Transverse colon (tissue), 4 donors: Measurements from ENCODE around the gene GPAT3. TPM values are rescaled to one million over a fixed set of nuclear protein-coding genes. Genes with fewer than 3 reads are reported as not detected.

Experiments
- DNase-seq: peaks from one replicate; pipeline ENCODE4 v3.0.0-alpha.2; 2019
- H3K27ac ChIP-seq, 4 donors: fragments of 200-600 bp; sonication (generic); 2 replicates each; pipeline ENCODE4 v1.5.1; 2016 to 2018; ENCODE audit warnings: inconsistent platforms in 4 of 4
- H3K27me3 ChIP-seq: fragments of 200-600 bp; sonication (generic); 2 replicates; pipeline ENCODE4 v1.5.1; 2017; ENCODE audit warnings: inconsistent platforms
- H3K36me3 ChIP-seq, 4 donors: fragments of 200-600 bp; sonication (generic); 2 replicates each; pipeline ENCODE4 v1.5.1; 2017 to 2019; ENCODE audit warnings: inconsistent platforms in 4 of 4
- H3K4me1 ChIP-seq, 4 donors: fragments of 200-600 bp; sonication (generic); 2 replicates each; pipeline ENCODE4 v1.5.1; 2017 to 2020; ENCODE audit warnings: inconsistent platforms in 4 of 4
- H3K4me3 ChIP-seq, 4 donors: fragments of 200-600 bp; sonication (generic); 1 replicate in 1 of 4; 2 replicates in 3 of 4; pipeline versions ENCODE4 v1.5.1 to v1.6.1; 2017 to 2019; ENCODE audit warnings: inconsistent platforms in 4 of 4
- H3K9me3 ChIP-seq, 2 donors: fragments of 200-600 bp; sonication (generic); 2 replicates each; pipeline ENCODE4 v1.5.1; 2017 to 2019; ENCODE audit warnings: inconsistent platforms in 2 of 2
- CTCF ChIP-seq, 5 experiments: fragments of 200-600 bp in 3 of 5; fragments of 450-650 bp in 2 of 5; sonication (generic) in 3 of 5; IDR thresholded peaks; 1 replicate in 2 of 5; 2 replicates in 3 of 5; pipeline ENCODE4 v1.5.1; 2016 to 2017; ENCODE audit warnings: antibody characterized with exemption in 5 of 5, inconsistent platforms in 3 of 5, mild to moderate bottlenecking in 2 of 5, moderate library complexity in 1 of 5
- EP300 ChIP-seq: sonication (generic); formaldehyde crosslinking; IDR thresholded peaks from one replicate; pipeline ENCODE4 v1.6.1; 2017; ENCODE audit warnings: antibody characterized with exemption, low read depth
- POLR2A ChIP-seq: fragments of 450-650 bp; IDR thresholded peaks from one replicate; pipeline ENCODE4 v1.6.1; 2016; ENCODE audit warnings: antibody characterized with exemption, mild to moderate bottlenecking, moderate library complexity
- POLR2AphosphoS5 ChIP-seq, 3 donors: sonication (generic); formaldehyde crosslinking; IDR thresholded peaks; one replicate each; pipeline ENCODE4 v1.6.1; 2016; ENCODE audit warnings: antibody characterized with exemption in 3 of 3
- WGBS, 2 donors: methylation state at CpG; one replicate each; pipeline ENCODE4 v1.1.5; 2018; ENCODE audit warnings: low coverage in 1 of 2; 5-methylcytosine and 5-hydroxymethylcytosine counted together
- in situ Hi-C, 4 donors: fragments of 200-750 bp; cut with MboI; loops; one replicate each; pipeline versions ENCODE4 v1.15.0 to v1.15.1; 2017; ENCODE audit warnings: low sequenced_read_pairs in 3 of 4, low pct_ligation_motif_present in 1 of 4, low pct_unique_long_range_greater_than_20kb in 1 of 4
- intact Hi-C: fragments of 100-400 bp; cut with DNase I; formaldehyde crosslinking; loops from one replicate; pipeline ENCODE4 v1.15.1; 2023; ENCODE audit warnings: low total_unique reads
- total RNA-seq, 4 donors: library from RNA; depleted of rRNA; stranded (reverse); fragments of >200 nt; gene quantifications; one replicate each; pipeline ENCODE4 v1.1.0, GENCODE V29; 2016

The GPAT3 gene
- total RNA-seq, 4 donors from 2014 or later = 2.8 to 32.4 (median 22.0) TPM

- in situ Hi-C loops = no loop called here
- no peaks in the 10 kb centered on the region for H3K27me3 ChIP-seq
- intact Hi-C loops = no loop called here
- H3K4me1 ChIP-seq = peaks cover 0 to 10% (median 7%) of the 10 kb centered on the region in 4 donors
- H3K36me3 ChIP-seq = no peaks in the 10 kb centered on the region
- H3K4me3 ChIP-seq = no peak overlapping the region
- TF ChIP-seq EP300 = no peak
- no peak for TF ChIP-seq CTCF (IDR thresholded peaks at IDR 0.05)
- no peak for TF ChIP-seq POLR2AphosphoS5 (IDR thresholded peaks at IDR 0.05)
- no peak for TF ChIP-seq POLR2A
- no peak for DNase-seq
- peaks cover 28 to 36% of the 10 kb centered on the region in 2 donors for H3K9me3 ChIP-seq
- H3K27ac ChIP-seq = no peak overlapping the region
Measured at GRCh38 chr4:83613023-83613422, 77.1 kb downstream of the GPAT3 start.

GRCh38 chr4:83613994-83614393 is 78.1 kb downstream of the GPAT3 start:
- no peaks in the 10 kb centered on the region for H3K36me3 ChIP-seq
- H3K27ac ChIP-seq = no peak overlapping the region
- intact Hi-C loops (no loop called here), in situ Hi-C loops (no loop called here)
- TF ChIP-seq CTCF (IDR thresholded peaks at IDR 0.05) = no peak
- no peak for TF ChIP-seq POLR2AphosphoS5 (IDR thresholded peaks at IDR 0.05)
- TF ChIP-seq POLR2A = no peak
- no peak for TF ChIP-seq EP300
- peaks cover 6 to 20% (median 15%) of the 10 kb centered on the region in 4 donors for H3K4me1 ChIP-seq
- H3K27me3 ChIP-seq = no peaks in the 10 kb centered on the region
- no peak overlapping the region for H3K4me3 ChIP-seq
- 85% methylated on average over 4 of the region's 4 CpGs for WGBS, 2 donors
- no peak for DNase-seq
- peaks cover 28 to 36% of the 10 kb centered on the region in 2 donors for H3K9me3 ChIP-seq

- 0% methylated on average over 1 of the region's 1 CpG for WGBS, 2 donors
- peaks cover 20 to 26% of the 10 kb centered on the region in 2 donors for H3K9me3 ChIP-seq
- no peak overlapping the region for H3K4me3 ChIP-seq
- peaks cover 8 to 32% (median 26%) of the 10 kb centered on the region in 4 donors for H3K4me1 ChIP-seq
- no peak overlapping the region for H3K27ac ChIP-seq
- intact Hi-C loops = no loop called here
- TF ChIP-seq EP300 (no peak), CTCF (IDR thresholded peaks at IDR 0.05) (no peak), POLR2AphosphoS5 (IDR thresholded peaks at IDR 0.05) (no peak), POLR2A (no peak)
- H3K36me3 ChIP-seq = no peaks in the 10 kb centered on the region
- in situ Hi-C loops = no loop called here
- no peak for DNase-seq
- H3K27me3 ChIP-seq = no peaks in the 10 kb centered on the region
Measured at GRCh38 chr4:83616252-83616651, 80.3 kb downstream of the GPAT3 start.

- in situ Hi-C loops (no loop called here), intact Hi-C loops (no loop called here)
- no peak overlapping the region for H3K4me3 ChIP-seq
- peak overlapping the region; percentile 57 to 72 (median 68) for H3K27ac ChIP-seq
- H3K4me1 ChIP-seq = peaks cover 8 to 32% (median 26%) of the 10 kb centered on the region in 4 donors
- TF ChIP-seq CTCF (IDR thresholded peaks at IDR 0.05) (no peak), POLR2A (no peak), POLR2AphosphoS5 (IDR thresholded peaks at IDR 0.05) (no peak), EP300 (no peak)
- no peaks in the 10 kb centered on the region for H3K36me3 ChIP-seq
- H3K27me3 ChIP-seq = no peaks in the 10 kb centered on the region
- 56 to 65% methylated on average over 5 to 6 of the region's 6 CpGs for WGBS, 2 donors
- H3K9me3 ChIP-seq = peaks cover 16 to 18% of the 10 kb centered on the region in 2 donors
- no peak for DNase-seq
Measured at GRCh38 chr4:83617371-83618035, 81.6 kb downstream of the GPAT3 start.
